ENCODE data around the gene DOCK8.
"Not testable (repeated sequence)": the region's sequence is repeated elsewhere in the genome, so short reads cannot be mapped to it uniquely, and the experiment has no call there.

The DOCK8 gene

GRCh38 chr9:214648-215493 lies at the start of gene DOCK8:
TSS of gene DOCK8 (plus strand) at chr9:214865. CDS start at chr9:214977, 112 bp downstream.
- DNase-seq (ENCODE audit: low read depth) = peak; percentile 21

DNA sequence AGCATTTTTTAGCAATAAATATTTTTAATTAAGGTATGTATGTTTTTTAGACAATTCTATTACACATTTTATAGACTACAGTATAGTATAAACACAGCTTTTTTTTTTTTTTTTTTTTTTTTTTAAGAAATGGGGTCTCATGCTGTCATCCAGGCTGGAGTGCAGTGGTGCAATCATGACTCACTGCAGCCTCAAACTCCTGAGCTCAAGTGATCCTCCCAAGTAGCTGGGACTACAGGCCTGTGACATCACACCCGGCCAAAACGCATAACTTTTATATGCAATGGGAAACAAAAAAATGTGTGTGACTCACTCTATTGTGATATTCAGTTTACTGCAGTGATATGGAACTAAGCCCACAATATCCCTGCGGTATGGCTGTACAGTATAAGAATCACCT lies 44.9 kb upstream of the DOCK8 start:
- not testable (repeated sequence) for DNase-seq (ENCODE audit: low read depth)

- not testable (repeated sequence) for DNase-seq (ENCODE audit: low read depth)
These were observed 36.4 kb upstream of the DOCK8 start for GRCh38 chr9:178140-178825.

GRCh38 chr9:178970-179383 lies 35.7 kb upstream of the DOCK8 start, which contains the start of gene ZNG1A:
TSS of gene ZNG1A (minus strand) at chr9:179056. CDS start at chr9:178969, 87 bp downstream.
- peak; percentile 78 for DNase-seq (ENCODE audit: low read depth)

- not testable (repeated sequence) for DNase-seq (ENCODE audit: low read depth)
These were observed 15.1 kb upstream of the DOCK8 start for GRCh38 chr9:199601-200000.

DNA sequence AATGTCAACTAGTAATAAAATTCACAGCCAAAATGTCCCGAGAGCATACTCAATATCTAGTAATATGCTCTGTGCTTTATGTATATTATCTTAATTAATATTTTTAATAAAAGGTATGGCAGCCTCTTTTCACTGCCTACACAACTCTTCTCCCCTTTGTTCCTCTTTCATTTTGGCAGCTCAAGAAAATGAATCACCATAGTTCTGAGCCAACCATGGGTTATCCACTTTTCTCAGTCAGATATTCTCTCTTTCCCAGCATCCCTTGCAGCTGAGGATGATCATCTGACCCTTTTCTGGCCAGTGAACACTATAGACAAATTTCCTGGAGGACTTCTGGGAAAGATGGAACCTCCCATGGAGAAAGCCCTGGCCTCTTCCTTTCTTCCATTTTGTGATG lies 8.2 kb upstream of the DOCK8 start:
- DNase-seq (ENCODE audit: low read depth) = no peak

DNA sequence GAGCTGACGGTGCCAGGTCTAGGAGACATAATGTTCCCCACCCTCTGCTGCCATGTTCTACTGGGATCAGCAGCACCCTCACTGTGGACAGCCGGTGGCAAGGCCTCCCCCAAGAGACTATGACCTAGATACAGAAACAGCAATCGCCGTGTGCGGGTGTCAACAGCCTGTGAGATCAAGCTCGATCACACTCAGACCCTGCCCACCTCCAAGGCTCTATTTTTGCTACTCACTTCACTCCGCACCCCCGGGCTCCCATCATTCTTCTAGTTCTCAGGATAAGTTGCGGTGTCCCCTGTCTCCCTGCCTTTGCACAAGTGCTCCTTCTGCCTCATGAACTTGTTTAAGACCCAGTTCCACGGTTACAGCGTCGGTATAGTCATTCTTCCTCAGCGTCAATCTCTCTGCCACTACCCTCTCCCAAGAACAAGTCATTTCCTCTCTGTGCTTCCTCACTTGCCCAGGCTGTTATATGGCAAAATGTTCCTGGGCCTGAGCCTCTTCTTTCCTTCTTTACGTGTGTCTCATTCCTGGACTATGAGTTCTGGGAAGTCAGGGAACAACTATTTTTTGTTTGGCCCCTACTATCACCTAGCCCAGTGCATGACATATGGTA lies 5.4 kb upstream of the DOCK8 start:
- DNase-seq (ENCODE audit: low read depth) = no peak

- DNase-seq (ENCODE audit: low read depth) = no peak
These were observed 3.6 kb upstream of the DOCK8 start for GRCh38 chr9:211036-211435.

DNA sequence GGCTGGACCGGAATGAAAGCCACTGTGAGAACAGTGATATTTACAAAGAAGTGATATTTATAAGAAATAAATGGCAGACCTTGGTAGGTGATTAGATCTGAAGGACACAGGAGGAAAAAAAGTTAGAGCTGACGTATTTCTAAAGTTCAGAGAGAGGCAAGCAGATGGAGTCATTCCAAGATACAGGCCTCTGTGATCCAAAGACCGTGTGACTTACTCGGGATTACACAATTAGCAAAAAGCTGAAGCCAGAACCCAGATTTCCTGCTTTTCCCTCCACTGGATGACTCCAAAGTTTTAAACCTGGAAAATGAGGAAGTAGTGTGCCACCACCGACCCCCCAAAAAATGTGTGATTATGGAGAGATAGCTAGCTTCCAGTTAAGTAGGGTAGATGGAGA lies 3.1 kb upstream of the DOCK8 start:
- DNase-seq (ENCODE audit: low read depth) = no peak

- no peak for DNase-seq (ENCODE audit: low read depth)
These were observed 2.4 kb upstream of the DOCK8 start for GRCh38 chr9:212297-212696.

DNA sequence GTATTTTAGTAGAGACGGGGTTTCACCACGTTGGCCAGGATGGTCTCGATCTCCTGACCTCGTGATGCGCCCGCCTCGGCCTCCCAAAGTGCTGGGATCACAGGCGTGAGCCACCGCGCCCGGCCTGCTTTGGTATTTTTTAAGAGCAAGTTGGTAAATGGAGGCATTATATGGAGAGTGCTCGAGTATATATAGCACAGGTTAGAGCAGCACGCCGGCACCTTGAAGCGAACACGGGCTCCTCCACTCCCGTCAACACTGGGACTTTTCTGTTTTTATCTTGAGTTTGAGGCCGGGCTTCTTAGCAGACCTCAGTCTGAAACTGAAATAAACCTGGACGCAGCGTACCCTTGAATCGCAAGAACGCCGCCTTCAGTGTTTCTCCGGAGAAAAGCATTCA lies 764 bp upstream of the DOCK8 start:
- not testable (repeated sequence) for DNase-seq (ENCODE audit: low read depth)

DNA sequence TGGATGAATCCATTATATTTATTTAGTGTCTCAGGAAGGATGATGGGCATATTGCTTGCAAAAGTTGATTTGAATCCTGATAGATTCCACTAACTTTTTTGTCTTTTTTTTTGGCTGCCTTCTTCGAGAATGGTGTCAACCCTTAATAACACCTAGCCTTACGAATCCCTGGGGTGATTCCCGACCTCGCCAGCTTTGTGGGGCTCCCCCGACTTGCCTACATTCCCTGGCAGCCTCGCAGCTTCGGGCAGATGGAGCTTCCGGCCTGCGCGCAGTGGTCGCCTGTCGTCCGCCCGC lies 366 bp upstream of the DOCK8 start:
- DNase-seq (ENCODE audit: low read depth) = no peak

DNA sequence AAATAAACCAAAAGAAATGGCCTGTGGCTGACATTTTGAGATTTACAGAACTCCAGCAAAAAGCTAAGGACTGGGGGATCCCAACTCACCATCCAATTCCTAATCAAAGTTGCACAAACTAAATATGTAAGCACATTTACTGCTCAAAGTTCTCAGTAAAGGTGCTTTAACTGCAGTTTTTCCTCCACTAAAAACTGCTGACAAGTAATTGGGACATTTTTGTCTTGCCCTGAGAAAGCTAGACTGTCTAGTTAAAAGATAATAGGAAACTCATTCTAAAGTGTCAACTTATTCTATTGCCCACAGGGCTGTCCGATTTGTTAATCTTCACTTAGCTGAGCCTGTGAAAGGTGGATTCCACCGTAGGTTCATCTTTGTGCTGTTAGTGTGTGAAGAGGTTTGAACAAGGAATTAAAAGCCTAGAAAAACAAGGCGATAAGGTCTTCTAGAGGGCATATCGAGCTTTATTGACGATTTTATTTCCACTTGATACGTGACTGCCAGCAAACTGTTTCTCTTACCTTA lies 1.0 kb downstream of the DOCK8 start:
- DNase-seq (ENCODE audit: low read depth) = no peak

DNA sequence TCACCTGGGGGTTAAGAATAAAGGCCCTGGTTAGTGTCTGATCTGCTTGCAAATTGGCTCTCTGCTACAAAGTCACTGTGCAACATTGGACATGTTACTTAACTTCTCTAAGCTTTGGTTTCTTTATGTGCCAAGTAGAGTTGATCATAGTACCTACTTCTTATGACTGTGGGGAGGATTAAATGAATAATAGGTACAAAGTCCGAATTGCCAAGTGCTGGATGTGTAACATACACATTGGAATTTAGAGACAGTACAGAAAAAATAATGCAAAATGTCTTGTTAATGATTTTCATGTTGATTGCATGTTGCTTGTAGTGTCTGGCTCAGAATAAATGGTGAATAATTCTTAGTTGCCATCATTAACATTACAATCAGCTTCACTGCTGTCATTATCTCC lies 2.2 kb downstream of the DOCK8 start:
- DNase-seq (ENCODE audit: low read depth) = no peak

DNA sequence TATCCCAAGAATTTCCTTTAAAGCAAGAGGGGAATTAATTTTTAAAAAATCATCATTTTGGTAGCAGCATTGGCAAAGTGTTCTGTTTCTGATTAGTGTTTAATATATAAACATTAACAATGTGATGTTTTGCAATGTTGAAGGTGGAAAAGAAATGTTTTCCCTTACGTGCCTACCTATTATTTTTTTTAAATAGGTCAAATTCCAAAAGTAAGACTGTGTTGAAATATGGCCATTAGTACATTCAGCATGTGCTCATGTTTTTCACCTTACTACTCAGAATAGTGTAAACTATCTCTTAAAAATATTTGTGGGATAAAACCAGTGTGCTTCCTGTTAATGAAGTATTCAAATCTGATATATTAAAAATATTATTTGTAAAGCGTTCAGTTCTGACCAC lies 3.3 kb downstream of the DOCK8 start:
- DNase-seq (ENCODE audit: low read depth) = no peak

DNA sequence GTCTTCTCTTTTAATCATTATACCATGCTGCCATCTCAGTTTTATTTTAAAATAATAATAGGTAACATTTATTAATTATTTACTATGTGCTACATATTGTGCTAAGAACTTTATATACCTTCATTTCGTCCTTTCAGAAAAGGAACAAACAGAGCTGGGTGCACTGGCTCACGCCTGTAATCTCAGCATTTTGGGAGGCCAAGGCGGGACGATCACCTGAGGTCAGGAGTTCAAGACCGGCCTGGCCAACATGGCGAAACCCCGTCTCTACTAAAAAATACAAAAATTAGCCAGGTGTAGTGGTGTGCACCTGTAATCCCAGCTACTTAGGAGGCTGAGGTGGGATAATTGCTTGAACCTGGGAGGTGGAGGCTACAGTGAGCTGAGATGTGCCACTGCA lies 4.4 kb downstream of the DOCK8 start:
- not testable (repeated sequence) for DNase-seq (ENCODE audit: low read depth)

DNA sequence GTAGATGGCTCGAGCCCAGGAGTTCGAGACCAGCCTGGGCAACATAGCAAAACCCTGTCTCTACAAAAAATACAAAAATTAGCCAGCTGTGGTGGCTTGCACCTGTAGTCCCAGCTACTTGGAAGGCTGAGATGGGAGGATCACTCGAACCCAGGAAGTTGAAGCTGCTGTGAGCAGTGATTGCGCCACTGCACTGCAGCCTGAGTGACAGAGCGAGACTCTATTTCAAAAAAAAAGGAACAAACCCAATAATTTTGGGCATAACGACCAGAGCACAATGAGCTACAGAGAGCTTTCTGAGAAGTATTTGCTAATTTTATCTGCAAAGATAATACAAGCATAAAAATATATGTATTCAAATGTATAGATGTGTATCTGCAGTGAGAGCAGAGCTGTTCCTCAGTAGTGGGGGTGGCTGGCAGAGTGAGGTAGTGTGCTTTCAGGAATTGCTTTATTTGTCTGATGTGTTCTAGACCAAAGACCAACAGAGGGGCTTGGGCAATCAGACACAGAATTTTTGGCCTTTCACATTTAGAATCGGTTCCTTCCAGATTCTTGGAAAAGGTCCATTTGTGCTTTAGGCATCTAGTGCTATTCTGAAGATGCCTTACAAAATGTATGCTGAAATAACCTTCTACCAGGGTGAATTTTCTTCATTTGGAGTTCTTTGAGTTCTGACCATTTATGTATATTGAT lies 5.2 kb downstream of the DOCK8 start:
- DNase-seq (ENCODE audit: low read depth) = no peak

DNA sequence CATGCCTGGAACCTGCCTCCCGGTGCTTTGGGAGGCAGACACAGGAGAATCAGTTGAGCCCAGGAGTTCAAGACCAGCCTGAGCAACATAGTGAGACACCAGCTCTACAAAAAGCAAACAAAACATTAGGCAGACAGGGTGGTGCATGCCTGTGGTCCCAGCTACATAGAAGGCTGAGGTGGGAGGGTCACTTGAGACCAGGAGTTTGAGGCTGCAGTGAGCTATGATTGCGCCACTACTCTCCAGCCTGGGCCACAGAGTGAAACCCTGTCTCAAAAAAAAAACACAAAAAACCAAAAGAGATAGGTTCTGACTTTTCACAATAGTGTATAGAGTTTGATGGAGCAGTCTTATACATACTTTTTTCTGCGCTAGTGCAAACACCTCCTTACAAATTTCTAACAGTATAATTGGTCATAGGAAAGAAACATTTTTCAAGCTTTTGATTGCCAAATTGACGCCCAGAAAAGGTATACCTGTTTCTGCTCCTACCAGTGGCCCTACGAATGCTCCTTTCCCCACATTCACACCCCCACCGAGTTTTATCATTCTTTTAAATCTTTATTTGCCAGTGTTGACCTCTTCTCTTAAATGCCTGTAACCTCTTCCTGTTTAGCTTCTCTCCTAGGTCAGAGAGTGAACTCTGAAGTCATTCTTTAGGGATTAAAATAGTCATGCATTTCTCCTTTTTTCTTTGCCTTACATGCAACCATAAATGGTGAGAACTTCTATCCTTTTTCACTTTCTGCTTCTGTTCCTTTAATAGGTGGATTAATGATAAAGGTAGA lies 7.5 kb downstream of the DOCK8 start:
- no peak for DNase-seq (ENCODE audit: low read depth)

GRCh38 chr9:223152-223551 lies 8.5 kb downstream of the DOCK8 start:
- no peak for DNase-seq (ENCODE audit: low read depth)

DNA sequence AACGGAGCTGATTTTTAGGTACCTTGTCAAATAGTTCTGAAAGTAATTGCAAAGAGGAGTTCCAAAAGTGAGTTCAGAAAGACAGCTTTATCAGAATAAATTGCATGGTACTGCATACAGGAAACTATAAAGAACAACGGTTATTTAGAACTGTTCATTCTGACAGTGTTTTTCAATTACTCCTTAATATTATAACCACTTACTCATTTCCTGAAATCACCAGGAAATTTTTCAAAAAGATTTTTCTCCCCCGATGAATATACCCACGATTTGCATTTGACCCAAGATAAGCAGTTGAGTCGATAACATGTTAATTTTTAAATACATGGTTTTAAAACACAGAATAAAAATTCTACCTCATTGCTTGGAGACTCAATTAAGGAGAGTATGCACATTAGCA lies 9.4 kb downstream of the DOCK8 start:
- DNase-seq (ENCODE audit: low read depth) = no peak
